GM19025 (cell line): Measurements from ENCODE around the gene ADIRF.

ENCODE experiments used
- ATAC-seq: cut with Tn5 transposase; IDR thresholded peaks from one replicate; pipeline ENCODE4 v1.9.1; 2021; ENCODE audit warnings: mild to moderate bottlenecking, low read depth, moderate library complexity; ENCODE audit not compliant: unreplicated experiment

The ADIRF gene

GRCh38 chr10:86960003-86960862 is 8.0 kb upstream of the ADIRF start:
- peak; percentile 65 for ATAC-seq

GRCh38 chr10:86960863-86961434 is 7.3 kb upstream of the ADIRF start:
- no peak for ATAC-seq

- ATAC-seq = no peak
These were observed 6.7 kb upstream of the ADIRF start for GRCh38 chr10:86961481-86962091.

GRCh38 chr10:86962136-86962980 is 5.9 kb upstream of the ADIRF start:
- ATAC-seq = no peak

GRCh38 chr10:86962981-86963310 is 5.3 kb upstream of the ADIRF start:
- no peak for ATAC-seq

- ATAC-seq = no peak
These were observed 4.9 kb upstream of the ADIRF start for GRCh38 chr10:86963341-86963919.

- ATAC-seq = no peak
These were observed 4.0 kb upstream of the ADIRF start for GRCh38 chr10:86964061-86964846.

GRCh38 chr10:86964847-86965190 is 3.5 kb upstream of the ADIRF start:
- no peak for ATAC-seq

- no peak for ATAC-seq
These were observed 2.2 kb upstream of the ADIRF start for GRCh38 chr10:86965986-86966654.

- ATAC-seq = no peak
These were observed 771 bp upstream of the ADIRF start for GRCh38 chr10:86967481-86967941.

GRCh38 chr10:86968994-86969355 is 693 bp downstream of the ADIRF start:
- ATAC-seq = no peak

- no peak for ATAC-seq
These were observed 1.2 kb downstream of the ADIRF start for GRCh38 chr10:86969421-86970041.

- no peak for ATAC-seq
These were observed 2.1 kb downstream of the ADIRF start for GRCh38 chr10:86970162-86970981.

- ATAC-seq = no peak
These were observed 2.6 kb downstream of the ADIRF start for GRCh38 chr10:86970982-86971231.

GRCh38 chr10:86971232-86971991 is 3.1 kb downstream of the ADIRF start:
- ATAC-seq = peak; percentile 86

- no peak for ATAC-seq
These were observed 4.5 kb downstream of the ADIRF start for GRCh38 chr10:86972613-86973380.

- no peak for ATAC-seq
These were observed 6.2 kb downstream of the ADIRF start for GRCh38 chr10:86974484-86974883.
